ENCODE results near the gene EXD3. TPM values are rescaled to one million over a fixed set of nuclear protein-coding genes. Genes with fewer than 3 reads are reported as not detected.
"Not testable (repeated sequence)": the region's sequence is repeated elsewhere in the genome, so short reads cannot be mapped to it uniquely, and the experiment has no call there.

The EXD3 gene
- total RNA-seq, 1 donor from 2014 or later = 24.5 TPM

- Mint-ChIP-seq H3K9me3 (ENCODE audit: unreplicated experiment) (peaks cover 8% of the 10 kb centered on the region), H3K27ac (ENCODE audit: unreplicated experiment) (peak overlapping the region; percentile 17), H3K36me3 (ENCODE audit: unreplicated experiment) (no peaks in the 10 kb centered on the region), H3K27me3 (ENCODE audit: unreplicated experiment) (peaks cover 6% of the 10 kb centered on the region), H3K4me3 (ENCODE audit: unreplicated experiment) (no peak overlapping the region), H3K4me1 (ENCODE audit: low read depth, unreplicated experiment) (peaks cover 10% of the 10 kb centered on the region)
- DNase-seq = no peak
- TF ChIP-seq, protein P1, sequence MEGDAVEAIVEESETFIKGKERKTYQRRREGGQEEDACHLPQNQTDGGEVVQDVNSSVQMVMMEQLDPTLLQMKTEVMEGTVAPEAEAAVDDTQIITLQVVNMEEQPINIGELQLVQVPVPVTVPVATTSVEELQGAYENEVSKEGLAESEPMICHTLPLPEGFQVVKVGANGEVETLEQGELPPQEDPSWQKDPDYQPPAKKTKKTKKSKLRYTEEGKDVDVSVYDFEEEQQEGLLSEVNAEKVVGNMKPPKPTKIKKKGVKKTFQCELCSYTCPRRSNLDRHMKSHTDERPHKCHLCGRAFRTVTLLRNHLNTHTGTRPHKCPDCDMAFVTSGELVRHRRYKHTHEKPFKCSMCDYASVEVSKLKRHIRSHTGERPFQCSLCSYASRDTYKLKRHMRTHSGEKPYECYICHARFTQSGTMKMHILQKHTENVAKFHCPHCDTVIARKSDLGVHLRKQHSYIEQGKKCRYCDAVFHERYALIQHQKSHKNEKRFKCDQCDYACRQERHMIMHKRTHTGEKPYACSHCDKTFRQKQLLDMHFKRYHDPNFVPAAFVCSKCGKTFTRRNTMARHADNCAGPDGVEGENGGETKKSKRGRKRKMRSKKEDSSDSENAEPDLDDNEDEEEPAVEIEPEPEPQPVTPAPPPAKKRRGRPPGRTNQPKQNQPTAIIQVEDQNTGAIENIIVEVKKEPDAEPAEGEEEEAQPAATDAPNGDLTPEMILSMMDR (IDR thresholded peaks at IDR 0.05; ENCODE audit: partially characterized antibody, unreplicated experiment) = no peak
Observed at GRCh38 chr9:137387114-137387890, 35.7 kb downstream of the EXD3 start.

DNA sequence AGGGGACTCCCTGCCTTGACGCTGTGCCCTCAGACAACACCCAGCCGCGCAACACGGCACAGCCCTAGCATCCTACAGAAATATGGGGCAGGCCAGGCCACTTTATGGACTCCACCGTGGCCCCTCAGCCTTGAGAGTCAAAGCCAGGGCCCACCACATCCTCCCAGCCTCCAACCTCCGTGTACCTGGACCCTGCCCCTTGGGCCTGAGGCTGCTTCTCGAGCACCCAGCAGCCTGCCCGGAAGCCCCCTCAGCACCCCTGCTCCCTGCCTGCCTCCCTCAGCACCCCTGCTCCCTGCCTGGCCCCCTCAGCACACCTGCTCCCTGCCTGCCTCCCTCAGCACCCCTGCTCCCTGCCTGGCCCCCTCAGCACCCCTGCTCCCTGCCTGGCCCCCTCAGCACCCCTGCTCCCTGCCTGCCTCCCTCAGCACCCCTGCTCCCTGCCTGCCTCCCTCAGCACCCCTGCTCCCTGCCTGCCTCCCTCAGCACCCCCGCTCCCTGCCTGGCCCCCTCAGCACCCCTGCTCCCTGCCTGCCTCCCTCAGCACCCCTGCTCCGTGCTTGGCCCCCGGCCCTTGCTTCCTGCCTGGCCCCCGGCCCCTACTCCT is 36.4 kb downstream of the EXD3 start:
- H3K27ac Mint-ChIP-seq (ENCODE audit: unreplicated experiment); H3K36me3 Mint-ChIP-seq (ENCODE audit: unreplicated experiment); H3K27me3 Mint-ChIP-seq (ENCODE audit: unreplicated experiment); H3K9me3 Mint-ChIP-seq (ENCODE audit: unreplicated experiment); DNase-seq; H3K4me3 Mint-ChIP-seq (ENCODE audit: unreplicated experiment); H3K4me1 Mint-ChIP-seq (ENCODE audit: low read depth, unreplicated experiment): not testable (repeated sequence)

DNA sequence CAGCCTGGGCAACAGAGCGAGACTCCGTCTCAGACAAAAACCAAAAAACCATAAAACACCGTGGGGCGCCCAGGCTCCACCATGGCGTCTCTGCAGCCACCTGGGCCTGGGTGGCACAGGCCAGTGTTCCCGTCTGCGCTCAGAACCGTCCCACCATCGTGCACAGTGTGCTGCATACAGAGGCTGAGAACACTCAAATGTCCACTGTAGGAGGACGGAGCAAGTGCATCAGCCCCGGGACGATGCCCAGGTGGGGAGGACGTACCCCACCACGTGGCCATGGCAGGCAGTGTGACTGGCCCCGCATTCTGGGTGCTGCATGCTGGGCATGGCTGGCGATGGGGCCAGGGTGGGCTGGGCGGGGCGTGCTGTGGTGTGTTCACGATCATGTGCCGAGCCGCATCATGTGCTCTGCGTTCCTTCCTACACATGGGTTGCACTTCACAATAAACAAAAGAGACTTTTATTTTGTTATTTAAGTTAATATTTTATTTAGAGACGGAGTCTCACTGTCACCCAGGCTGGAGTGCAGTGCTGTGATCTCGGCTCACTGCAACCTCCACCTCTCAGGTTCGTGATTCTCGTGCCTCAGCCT is 37.8 kb downstream of the EXD3 start:
- H3K27ac Mint-ChIP-seq (ENCODE audit: unreplicated experiment) = no peak overlapping the region
- TF ChIP-seq, protein P1 (IDR thresholded peaks at IDR 0.05; ENCODE audit: partially characterized antibody, unreplicated experiment) = no peak
- peaks cover 6% of the 10 kb centered on the region for H3K9me3 Mint-ChIP-seq (ENCODE audit: unreplicated experiment)
- no peaks in the 10 kb centered on the region for H3K36me3 Mint-ChIP-seq (ENCODE audit: unreplicated experiment)
- H3K4me3 Mint-ChIP-seq (ENCODE audit: unreplicated experiment) = no peak overlapping the region
- peaks cover 6% of the 10 kb centered on the region for H3K4me1 Mint-ChIP-seq (ENCODE audit: low read depth, unreplicated experiment)
- peaks cover 3% of the 10 kb centered on the region for H3K27me3 Mint-ChIP-seq (ENCODE audit: unreplicated experiment)
- no peak for DNase-seq

GRCh38 chr9:137383784-137384756 is 38.9 kb downstream of the EXD3 start:
- Mint-ChIP-seq H3K36me3 (ENCODE audit: unreplicated experiment) (no peaks in the 10 kb centered on the region), H3K4me1 (ENCODE audit: low read depth, unreplicated experiment) (peaks cover 6% of the 10 kb centered on the region), H3K27ac (ENCODE audit: unreplicated experiment) (peak overlapping the region; percentile 45), H3K9me3 (ENCODE audit: unreplicated experiment) (peaks cover 3% of the 10 kb centered on the region), H3K27me3 (ENCODE audit: unreplicated experiment) (no peaks in the 10 kb centered on the region), H3K4me3 (ENCODE audit: unreplicated experiment) (no peak overlapping the region)
- DNase-seq = no peak
- TF ChIP-seq, protein P1 (IDR thresholded peaks at IDR 0.05; ENCODE audit: partially characterized antibody, unreplicated experiment) = no peak

All from glutamatergic neuron (in vitro differentiated cells).